Myocyte (in vitro differentiated cells): ENCODE results near the gene TLR8. TPM values are rescaled to one million over a fixed set of nuclear protein-coding genes. Genes with fewer than 3 reads are reported as not detected.
A peak's percentile ranks its signal among the peaks of the same experiment; 100 is the strongest.
"Not testable (repeated sequence)": the region's sequence is repeated elsewhere in the genome, so short reads cannot be mapped to it uniquely, and the experiment has no call there.

Experiments
- DNase-seq: peaks from one replicate; pipeline ENCODE4 v3.0.0-alpha.2; 2012; ENCODE audit warnings: low read depth
- total RNA-seq: library from RNA; depleted of rRNA; stranded (reverse); fragments of >200 nt; gene quantifications from 2 replicates; pipeline ENCODE4 v1.2.3, GENCODE V29; 2014

Gene TLR8
- total RNA-seq, 1 donor from 2014 or later = not detected

GRCh38 chrX:12896935-12897334 is 9.5 kb upstream of the TLR8 start:
- no peak for DNase-seq

DNA sequence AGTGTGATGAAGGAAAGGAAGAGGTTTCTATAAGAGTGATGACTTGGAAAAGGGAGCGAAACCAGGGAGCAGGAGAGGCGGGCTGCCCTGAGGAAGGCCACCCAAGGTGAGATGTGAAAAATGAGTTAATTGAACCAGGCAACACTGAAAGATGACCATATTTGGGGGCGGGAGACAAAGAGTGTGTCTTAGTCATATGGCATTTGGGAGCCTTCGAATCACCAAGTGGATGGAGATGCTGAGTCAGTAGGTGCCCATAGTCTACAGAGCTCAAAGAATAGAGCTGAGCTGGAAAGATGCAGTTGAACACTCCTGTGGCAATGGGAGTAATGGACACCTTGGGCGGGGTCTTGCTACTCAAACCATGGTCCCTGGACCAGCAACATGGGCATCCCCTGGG is 8.3 kb upstream of the TLR8 start:
- no peak for DNase-seq

DNA sequence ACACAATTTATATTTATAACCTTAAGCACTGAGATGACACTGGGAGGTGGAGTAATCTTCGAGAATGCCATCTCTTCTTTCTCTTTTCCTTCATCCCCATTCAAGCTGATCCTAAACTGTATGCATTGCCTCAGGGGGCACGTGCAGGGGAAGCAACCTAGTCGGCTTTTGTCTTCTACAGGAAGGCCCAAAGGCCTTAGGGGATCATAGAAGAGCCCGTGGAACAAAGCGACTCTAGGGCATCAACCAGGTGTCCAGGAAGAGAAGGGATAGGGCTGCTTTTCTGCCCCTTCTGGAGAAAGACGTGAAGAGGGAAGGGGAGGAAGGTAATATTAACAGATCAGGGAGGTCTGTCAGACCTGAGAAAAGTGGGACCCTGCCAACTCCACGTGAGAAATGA is 6.9 kb upstream of the TLR8 start:
- DNase-seq = no peak

DNA sequence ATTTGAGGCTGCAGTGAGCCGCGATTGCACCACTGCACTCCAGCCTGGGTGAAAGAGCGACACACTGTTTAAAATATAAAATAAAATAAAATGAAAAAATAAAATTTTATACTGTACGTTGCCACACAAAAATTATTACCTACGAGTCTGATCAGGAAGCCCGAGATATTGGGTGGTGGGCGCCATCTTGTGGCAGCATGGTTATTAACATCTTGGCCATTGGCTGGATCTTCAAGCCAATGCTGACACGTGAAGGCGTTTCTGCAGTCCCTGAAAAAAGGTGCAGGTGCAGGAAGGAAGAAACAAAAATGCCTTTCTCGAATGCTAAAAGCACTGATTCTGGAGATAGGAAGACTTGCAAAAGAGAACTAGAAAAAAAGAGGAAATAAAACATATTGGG is 4.9 kb upstream of the TLR8 start:
- DNase-seq = peak; percentile 41

DNA sequence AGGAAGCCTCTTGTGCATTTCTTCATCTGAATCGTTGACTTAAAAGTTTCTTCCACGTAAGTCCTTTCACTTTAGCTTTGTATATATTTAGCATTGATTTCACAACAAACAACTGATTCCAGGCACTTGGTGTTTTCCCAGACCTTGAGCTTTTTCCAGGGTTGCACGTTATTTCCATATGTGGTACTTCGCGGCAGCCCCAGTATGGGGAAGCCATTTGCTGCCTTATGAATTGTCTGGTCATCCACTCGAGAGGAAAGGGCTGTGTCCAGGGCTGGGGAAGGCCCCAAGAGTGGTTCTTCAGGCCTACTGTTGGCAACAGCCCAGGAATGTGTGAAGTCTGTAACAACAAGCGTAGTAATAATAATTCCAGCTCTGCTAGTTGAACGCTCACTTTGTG is 2.8 kb upstream of the TLR8 start:
- DNase-seq = no peak

- no peak for DNase-seq
Observed at GRCh38 chrX:12910423-12911121, 4.2 kb downstream of the TLR8 start.

DNA sequence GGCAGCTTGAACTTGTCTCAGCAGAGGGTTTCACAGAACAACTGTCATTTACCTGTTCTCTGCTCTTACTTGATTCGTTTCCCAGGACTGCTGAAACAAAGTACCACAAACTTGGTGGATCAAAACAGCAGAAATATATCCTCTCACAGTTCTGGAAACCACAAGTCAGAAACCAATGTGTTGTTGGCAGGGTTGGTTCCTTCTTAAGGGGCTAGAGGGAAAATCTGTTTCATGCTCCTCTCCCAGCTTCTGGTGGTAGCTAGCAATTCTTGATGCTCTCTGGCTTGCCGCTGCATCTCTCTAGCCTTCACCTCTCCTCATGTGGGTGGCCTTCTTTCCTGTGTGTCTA is 4.7 kb downstream of the TLR8 start:
- no peak for DNase-seq

DNA sequence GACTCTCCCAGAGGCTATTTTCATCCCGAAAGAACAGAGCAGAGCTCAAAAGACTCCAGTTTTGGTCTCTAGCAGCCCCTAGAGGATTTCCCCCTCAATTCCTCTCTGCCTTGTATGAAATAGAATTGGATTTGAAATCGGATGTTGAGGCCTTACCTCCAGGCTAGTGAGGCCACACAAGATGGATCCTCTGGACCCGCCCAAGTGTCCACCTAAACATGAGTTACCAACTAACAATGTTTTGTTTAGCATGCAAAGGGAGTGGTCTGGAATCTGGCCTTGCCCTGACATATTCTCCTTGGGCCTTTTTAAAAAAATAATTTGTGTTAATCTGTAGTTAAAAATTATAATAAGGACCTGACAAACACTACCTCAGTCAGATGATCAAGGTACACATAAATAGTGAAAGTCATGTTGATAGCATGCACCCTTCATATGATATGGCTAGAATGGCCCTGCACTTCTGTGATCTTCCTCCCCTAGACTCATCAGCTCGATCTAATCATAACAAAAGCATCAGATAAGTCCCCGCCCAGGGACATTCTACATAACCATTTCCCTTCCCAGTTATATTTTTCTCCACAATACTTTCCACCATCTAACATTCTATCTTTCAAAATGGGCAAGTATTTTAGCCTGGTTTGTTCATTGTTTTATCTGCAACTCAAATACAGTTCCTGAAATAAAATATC is 6.5 kb downstream of the TLR8 start:
- no peak for DNase-seq

DNA sequence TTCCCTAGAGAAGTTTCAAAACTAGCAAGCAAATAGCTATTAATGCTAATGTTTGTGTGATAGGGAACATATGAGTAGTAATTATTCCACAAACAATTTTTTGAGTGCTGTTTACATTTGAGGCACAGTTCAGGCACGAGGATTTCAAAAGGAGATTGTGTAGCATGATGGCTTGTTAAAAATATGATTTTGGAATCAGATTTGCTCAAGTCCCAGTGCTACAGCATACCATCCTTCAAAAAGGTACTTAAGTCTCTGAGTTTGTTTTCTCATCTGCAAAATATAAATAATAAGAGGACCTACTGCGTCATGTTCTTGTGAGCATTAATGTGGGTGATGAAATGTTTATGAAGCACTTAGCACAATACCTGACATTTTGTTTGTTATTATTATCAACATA is 11.3 kb downstream of the TLR8 start:
- DNase-seq = no peak

DNA sequence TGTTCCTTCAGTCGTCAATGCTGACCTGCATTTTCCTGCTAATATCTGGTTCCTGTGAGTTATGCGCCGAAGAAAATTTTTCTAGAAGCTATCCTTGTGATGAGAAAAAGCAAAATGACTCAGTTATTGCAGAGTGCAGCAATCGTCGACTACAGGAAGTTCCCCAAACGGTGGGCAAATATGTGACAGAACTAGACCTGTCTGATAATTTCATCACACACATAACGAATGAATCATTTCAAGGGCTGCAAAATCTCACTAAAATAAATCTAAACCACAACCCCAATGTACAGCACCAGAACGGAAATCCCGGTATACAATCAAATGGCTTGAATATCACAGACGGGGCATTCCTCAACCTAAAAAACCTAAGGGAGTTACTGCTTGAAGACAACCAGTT is 12.6 kb downstream of the TLR8 start:
- DNase-seq = no peak

- DNase-seq = no peak
Observed at GRCh38 chrX:12919620-12920019, 13.2 kb downstream of the TLR8 start.

- no peak for DNase-seq
Observed at GRCh38 chrX:12920990-12921389, 14.6 kb downstream of the TLR8 start.

GRCh38 chrX:12921886-12922598 is 15.6 kb downstream of the TLR8 start:
- no peak for DNase-seq

GRCh38 chrX:12922599-12922919 is 16.1 kb downstream of the TLR8 start:
- DNase-seq = no peak

DNA sequence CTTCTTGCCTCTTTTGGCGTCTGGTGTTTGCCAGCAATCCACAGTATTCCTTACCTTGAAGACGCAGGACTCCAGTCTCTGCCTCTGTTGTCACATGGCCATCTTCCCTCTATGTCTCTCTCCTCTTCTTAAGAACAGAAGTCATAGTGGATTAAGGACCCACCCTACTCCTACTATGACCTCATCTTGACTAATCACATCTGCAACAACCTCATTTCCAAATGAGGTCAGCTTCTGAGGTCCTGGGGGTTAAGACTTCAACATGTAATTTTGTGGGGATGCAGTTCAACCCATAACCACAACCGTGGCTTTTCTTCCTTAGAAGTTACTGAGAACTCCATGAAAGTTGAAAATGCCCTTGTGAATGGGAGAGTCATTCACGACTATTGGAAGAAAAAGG is 23.3 kb downstream of the TLR8 start:
- peak; percentile 17 for DNase-seq

DNA sequence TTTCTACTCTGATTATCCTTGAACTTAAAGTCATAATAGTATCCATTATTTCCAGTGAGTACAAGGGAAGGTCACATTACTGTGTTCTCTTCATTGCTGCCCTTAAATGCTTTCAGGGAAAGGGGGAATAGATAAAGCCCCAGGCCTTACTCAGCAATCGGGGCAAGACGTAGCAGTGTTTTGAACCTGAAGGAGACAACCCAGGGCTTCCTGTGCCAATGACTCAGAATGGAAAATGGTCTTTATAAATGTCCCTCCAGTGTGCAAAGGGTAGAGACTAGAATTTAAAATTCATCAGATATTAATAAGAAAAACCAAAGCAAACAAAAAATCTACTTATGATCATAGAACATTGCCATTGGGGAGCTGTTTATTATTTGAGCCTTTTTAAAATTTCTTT is 23.7 kb downstream of the TLR8 start:
- no peak for DNase-seq

DNA sequence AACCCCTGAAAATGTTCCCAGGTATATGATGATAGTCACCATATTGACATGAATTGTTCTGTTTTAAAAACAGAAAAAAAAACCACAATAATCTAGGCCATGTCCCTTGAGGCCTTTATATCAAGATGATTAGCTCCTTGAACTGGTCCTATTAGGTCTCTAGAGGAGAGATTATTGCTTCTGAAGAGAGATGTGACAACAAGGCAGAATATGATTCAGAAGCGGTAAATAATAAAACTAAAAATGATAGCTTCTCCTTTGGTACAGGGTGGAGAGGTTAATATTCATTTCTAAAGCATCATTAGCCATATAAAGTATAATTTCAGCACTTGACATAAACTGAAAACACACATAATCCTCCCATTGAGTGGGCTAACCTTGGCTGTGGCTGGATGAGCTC is 25.8 kb downstream of the TLR8 start:
- no peak for DNase-seq

GRCh38 chrX:12934850-12935249 is 28.4 kb downstream of the TLR8 start:
- no peak for DNase-seq

DNA sequence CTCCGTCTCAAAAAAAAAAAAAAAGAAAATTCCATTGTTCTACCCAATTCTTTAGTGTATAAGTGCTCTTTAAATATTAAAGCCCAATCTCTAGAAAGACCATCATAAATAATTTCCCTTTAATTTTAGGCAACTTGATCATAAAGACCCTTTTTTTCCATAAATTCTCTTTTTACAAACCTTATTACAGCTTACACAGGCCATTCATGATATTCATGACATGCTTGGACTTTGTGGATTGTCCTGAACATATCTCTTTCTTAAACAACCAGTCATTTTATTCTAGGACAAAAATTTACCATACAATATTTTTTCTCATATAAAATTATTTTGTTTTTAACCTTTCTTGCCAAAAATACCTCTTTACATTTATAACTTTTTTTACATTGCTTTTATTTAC is 30.5 kb downstream of the TLR8 start:
- DNase-seq = no peak

- DNase-seq = not testable (repeated sequence)
Observed at GRCh38 chrX:12940471-12940870, 34.1 kb downstream of the TLR8 start.

DNA sequence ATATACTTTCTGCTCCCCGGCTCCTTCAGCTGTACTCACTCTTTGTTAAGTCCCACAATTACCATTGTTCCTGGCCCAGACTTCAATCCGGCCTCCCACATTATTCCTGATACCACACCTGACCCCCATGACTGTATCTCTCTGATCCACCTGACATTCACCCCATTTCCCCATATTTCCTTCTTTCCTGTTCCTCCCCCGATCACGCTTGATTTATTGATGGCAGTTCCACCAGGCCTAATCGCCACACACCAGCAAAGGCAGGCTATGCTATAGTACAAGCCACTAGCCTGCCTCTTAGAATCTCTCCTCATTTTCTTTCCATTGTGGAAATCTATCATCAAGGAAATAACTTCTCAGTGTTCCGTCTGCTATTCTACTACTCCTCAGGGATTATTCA is 37.2 kb downstream of the TLR8 start:
- DNase-seq = not testable (repeated sequence)

DNA sequence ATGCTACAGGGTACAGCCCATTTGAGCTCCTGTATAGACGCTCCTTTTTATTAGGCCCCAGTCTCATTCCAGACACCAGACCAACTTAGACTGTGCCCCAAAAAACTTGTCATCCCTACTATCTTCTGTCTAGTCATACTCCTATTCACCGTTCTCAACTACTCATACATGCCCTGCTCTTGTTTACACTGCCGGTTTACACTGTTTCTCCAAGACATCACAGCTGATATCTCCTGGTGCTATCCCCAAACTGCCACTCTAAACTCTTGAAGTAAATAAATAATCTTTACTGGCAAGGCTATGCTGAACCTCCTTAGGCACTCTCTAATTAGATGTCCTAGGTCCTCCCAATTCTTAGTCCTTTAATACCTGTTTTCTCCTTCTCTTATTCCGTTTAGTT is 38.0 kb downstream of the TLR8 start:
- not testable (repeated sequence) for DNase-seq

DNA sequence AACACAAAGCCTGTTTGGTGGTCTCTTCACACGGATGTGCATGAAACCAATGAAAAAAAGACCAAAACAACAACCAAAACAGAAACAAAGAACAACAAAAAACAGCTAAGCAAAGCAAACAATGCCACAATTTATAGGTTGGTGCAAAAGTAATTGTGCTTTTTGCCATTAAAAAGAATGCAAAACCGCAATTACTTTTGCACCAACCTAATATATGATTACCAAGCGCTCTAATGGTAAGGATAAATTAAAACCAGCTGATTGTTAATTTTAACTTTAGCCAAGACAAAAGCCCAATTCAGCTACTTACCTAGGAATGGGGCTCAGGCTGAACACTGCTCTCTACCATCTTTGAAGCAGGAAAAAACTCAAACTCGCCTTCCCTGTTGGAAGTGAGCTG is 39.1 kb downstream of the TLR8 start:
- DNase-seq = no peak
